Osteoblast (primary cell): ENCODE results near the gene TCF21. TPM values are rescaled to one million over a fixed set of nuclear protein-coding genes. Genes with fewer than 3 reads are reported as not detected.

ENCODE experiments used
- DNase-seq: peaks from one replicate; pipeline ENCODE4 v3.0.0; 2011; ENCODE audit warnings: low spot score, mixed read lengths; ENCODE audit not compliant: insufficient read length; ENCODE audit errors: missing footprints
- H2AFZ ChIP-seq: 2 replicates; pipeline ENCODE4 v1.6.0; 2011; ENCODE audit warnings: mild to moderate bottlenecking, low read length
- H3K27ac ChIP-seq: 2 replicates; pipeline ENCODE4 v1.5.1; 2011; ENCODE audit warnings: mild to moderate bottlenecking, low read depth, low read length, moderate library complexity
- H3K27me3 ChIP-seq: 2 replicates; pipeline ENCODE4 v1.6.0; 2012; ENCODE audit warnings: mild to moderate bottlenecking, control low read depth, inconsistent platforms, low read length, moderate library complexity; ENCODE audit not compliant: insufficient read depth
- H3K36me3 ChIP-seq: 2 replicates; pipeline ENCODE4 v1.5.1; 2011; ENCODE audit warnings: mild to moderate bottlenecking, low read length, control low read depth, moderate library complexity; ENCODE audit not compliant: insufficient read depth
- H3K4me1 ChIP-seq: 2 replicates; pipeline ENCODE4 v1.5.1; 2011; ENCODE audit warnings: mild to moderate bottlenecking, low read length, control low read depth, moderate library complexity; ENCODE audit not compliant: insufficient read depth
- H3K4me2 ChIP-seq: 2 replicates; pipeline ENCODE4 v1.6.0; 2011; ENCODE audit warnings: mild to moderate bottlenecking, low read length; ENCODE audit not compliant: insufficient read depth
- H3K4me3 ChIP-seq: fragments of 200-600 bp; sonication (generic); 3 replicates; pipeline ENCODE4 v1.5.1; 2012; ENCODE audit warnings: mild to moderate bottlenecking, low read length, inconsistent platforms; ENCODE audit not compliant: insufficient read depth
- H3K79me2 ChIP-seq: 2 replicates; pipeline ENCODE4 v1.6.0; 2012; ENCODE audit warnings: mild to moderate bottlenecking, low read length, control low read depth, inconsistent platforms; ENCODE audit not compliant: insufficient read depth
- H3K9me3 ChIP-seq: 2 replicates; pipeline ENCODE4 v1.5.1; 2011; ENCODE audit warnings: low read depth, low read length, control low read depth
- H4K20me1 ChIP-seq: 2 replicates; pipeline ENCODE4 v1.6.0; 2012; ENCODE audit warnings: mild to moderate bottlenecking, low read length, control low read depth; ENCODE audit not compliant: insufficient read depth
- CTCF ChIP-seq: IDR thresholded peaks from 2 replicates; pipeline ENCODE4 v1.5.1; 2011; ENCODE audit warnings: mild to moderate bottlenecking, low read depth, low read length, moderate library complexity; ENCODE audit errors: extremely low read depth
- total RNA-seq: library from RNA; depleted of rRNA; stranded (reverse); fragments of >200 nt; gene quantifications from 2 replicates; pipeline ENCODE4 v1.2.3, GENCODE V29; 2012

TCF21 gene
- total RNA-seq, 1 donor = not detected

- no peak for TF ChIP-seq CTCF
- Histone ChIP-seq H3K4me3 (no peak overlapping the region), H3K79me2 (no peaks in the 10 kb centered on the region), H3K27me3 (peaks cover 86% of the 10 kb centered on the region), H2AFZ (no peak overlapping the region), H4K20me1 (no peaks in the 10 kb centered on the region), H3K9me3 (no peaks in the 10 kb centered on the region), H3K4me1 (no peaks in the 10 kb centered on the region), H3K27ac (no peak overlapping the region), H3K4me2 (no peak overlapping the region), H3K36me3 (no peaks in the 10 kb centered on the region)
- DNase-seq = no peak
Measured at GRCh38 chr6:133894795-133895358, 6.0 kb downstream of the TCF21 start.

GRCh38 chr6:133895573-133896343, 6.8 kb downstream of the TCF21 start:
- H3K4me3 ChIP-seq = peak overlapping the region; percentile 64
- no peaks in the 10 kb centered on the region for H3K4me1 ChIP-seq
- TF ChIP-seq CTCF = no peak
- DNase-seq = peak; percentile 82
- H3K27me3 ChIP-seq = peaks cover 78% of the 10 kb centered on the region
- no peaks in the 10 kb centered on the region for H3K79me2 ChIP-seq
- H3K27ac ChIP-seq = no peak overlapping the region
- peak overlapping the region; percentile 62 for H3K4me2 ChIP-seq
- H3K36me3 ChIP-seq = no peaks in the 10 kb centered on the region
- H2AFZ ChIP-seq = peak overlapping the region; percentile 77
- H4K20me1 ChIP-seq = no peaks in the 10 kb centered on the region
- no peaks in the 10 kb centered on the region for H3K9me3 ChIP-seq

- Histone ChIP-seq H3K4me1 (no peaks in the 10 kb centered on the region), H2AFZ (peak overlapping the region; percentile 77), H3K36me3 (no peaks in the 10 kb centered on the region), H3K27ac (no peak overlapping the region), H3K79me2 (no peaks in the 10 kb centered on the region), H3K4me2 (peak overlapping the region; percentile 62), H3K4me3 (peak overlapping the region; percentile 64), H3K27me3 (peaks cover 72% of the 10 kb centered on the region), H3K9me3 (no peaks in the 10 kb centered on the region), H4K20me1 (no peaks in the 10 kb centered on the region)
- no peak for DNase-seq
- no peak for TF ChIP-seq CTCF
Measured at GRCh38 chr6:133896344-133896721, 7.4 kb downstream of the TCF21 start.

- Histone ChIP-seq H3K79me2 (no peaks in the 10 kb centered on the region), H3K4me3 (no peak overlapping the region), H2AFZ (no peak overlapping the region), H4K20me1 (no peaks in the 10 kb centered on the region), H3K27me3 (peaks cover 53% of the 10 kb centered on the region), H3K27ac (no peak overlapping the region), H3K4me2 (no peak overlapping the region), H3K36me3 (no peaks in the 10 kb centered on the region), H3K4me1 (no peaks in the 10 kb centered on the region), H3K9me3 (no peaks in the 10 kb centered on the region)
- DNase-seq = no peak
- no peak for TF ChIP-seq CTCF
Measured at GRCh38 chr6:133898263-133898662, 9.3 kb downstream of the TCF21 start.
